ENCODE results near the gene DPP6.

- TF ChIP-seq POLR2A (IDR thresholded peaks at IDR 0.05; ENCODE audit: low read length) (no peak), GATA1 (IDR thresholded peaks at IDR 0.05; ENCODE audit: low read depth, low read length) (no peak)
Measured at GRCh38 chr7:154598864-154599263, 546.7 kb downstream of the DPP6 start.
